Transverse colon (tissue), 4 donors: Measurements from ENCODE around the gene KCTD20. TPM values are rescaled to one million over a fixed set of nuclear protein-coding genes. Genes with fewer than 3 reads are reported as not detected.

Source experiments
- DNase-seq: peaks from one replicate; pipeline ENCODE4 v3.0.0-alpha.2; 2019
- H3K27ac ChIP-seq, 4 donors: fragments of 200-600 bp; sonication (generic); 2 replicates each; pipeline ENCODE4 v1.5.1; 2016 to 2018; ENCODE audit warnings: inconsistent platforms in 4 of 4
- H3K27me3 ChIP-seq: fragments of 200-600 bp; sonication (generic); 2 replicates; pipeline ENCODE4 v1.5.1; 2017; ENCODE audit warnings: inconsistent platforms
- H3K36me3 ChIP-seq, 4 donors: fragments of 200-600 bp; sonication (generic); 2 replicates each; pipeline ENCODE4 v1.5.1; 2017 to 2019; ENCODE audit warnings: inconsistent platforms in 4 of 4
- H3K4me1 ChIP-seq, 4 donors: fragments of 200-600 bp; sonication (generic); 2 replicates each; pipeline ENCODE4 v1.5.1; 2017 to 2020; ENCODE audit warnings: inconsistent platforms in 4 of 4
- H3K4me3 ChIP-seq, 4 donors: fragments of 200-600 bp; sonication (generic); 1 replicate in 1 of 4; 2 replicates in 3 of 4; pipeline versions ENCODE4 v1.5.1 to v1.6.1; 2017 to 2019; ENCODE audit warnings: inconsistent platforms in 4 of 4
- H3K9me3 ChIP-seq, 2 donors: fragments of 200-600 bp; sonication (generic); 2 replicates each; pipeline ENCODE4 v1.5.1; 2017 to 2019; ENCODE audit warnings: inconsistent platforms in 2 of 2
- EP300 ChIP-seq: sonication (generic); formaldehyde crosslinking; IDR thresholded peaks from one replicate; pipeline ENCODE4 v1.6.1; 2017; ENCODE audit warnings: antibody characterized with exemption, low read depth
- POLR2A ChIP-seq: fragments of 450-650 bp; IDR thresholded peaks from one replicate; pipeline ENCODE4 v1.6.1; 2016; ENCODE audit warnings: antibody characterized with exemption, mild to moderate bottlenecking, moderate library complexity
- POLR2AphosphoS5 ChIP-seq, 3 donors: sonication (generic); formaldehyde crosslinking; IDR thresholded peaks; one replicate each; pipeline ENCODE4 v1.6.1; 2016; ENCODE audit warnings: antibody characterized with exemption in 3 of 3
- WGBS, 2 donors: methylation state at CpG; one replicate each; pipeline ENCODE4 v1.1.5; 2018; ENCODE audit warnings: low coverage in 1 of 2; 5-methylcytosine and 5-hydroxymethylcytosine counted together
- in situ Hi-C, 4 donors: fragments of 200-750 bp; cut with MboI; loops; one replicate each; pipeline versions ENCODE4 v1.15.0 to v1.15.1; 2017; ENCODE audit warnings: low sequenced_read_pairs in 3 of 4, low pct_ligation_motif_present in 1 of 4, low pct_unique_long_range_greater_than_20kb in 1 of 4
- intact Hi-C: fragments of 100-400 bp; cut with DNase I; formaldehyde crosslinking; loops from one replicate; pipeline ENCODE4 v1.15.1; 2023; ENCODE audit warnings: low total_unique reads
- total RNA-seq, 4 donors: library from RNA; depleted of rRNA; stranded (reverse); fragments of >200 nt; gene quantifications; one replicate each; pipeline ENCODE4 v1.1.0, GENCODE V29; 2016
- TF ChIP-seq, protein P1 (sequence below), 5 experiments: fragments of 200-600 bp in 3 of 5; fragments of 450-650 bp in 2 of 5; sonication (generic) in 3 of 5; IDR thresholded peaks; 1 replicate in 2 of 5; 2 replicates in 3 of 5; pipeline ENCODE4 v1.5.1; 2016 to 2017; ENCODE audit warnings: antibody characterized with exemption in 5 of 5, inconsistent platforms in 3 of 5, mild to moderate bottlenecking in 2 of 5, moderate library complexity in 1 of 5

Gene KCTD20
- total RNA-seq, 4 donors from 2014 or later: 23.2 to 61.9 (median 29.9) TPM

DNA sequence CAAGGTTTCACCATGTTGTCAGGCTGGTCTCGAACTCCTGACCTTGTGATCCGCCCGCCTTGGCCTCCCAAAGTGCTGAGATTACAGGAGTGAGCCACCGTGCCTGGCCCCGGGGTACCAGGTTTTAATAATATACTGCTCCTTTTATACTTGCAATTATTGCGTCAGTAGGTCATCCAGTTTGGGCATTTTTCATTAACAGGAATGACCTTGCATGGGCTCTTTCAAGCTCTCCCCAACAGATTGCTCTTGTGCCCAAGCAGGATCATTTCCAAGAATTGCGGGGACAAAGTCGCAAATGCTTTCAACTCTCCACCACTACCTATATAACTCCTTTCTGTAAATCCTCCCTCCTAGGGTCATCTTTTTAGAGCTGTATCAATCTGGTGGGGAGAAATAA is 80.7 kb downstream of the KCTD20 start:
- in situ Hi-C loops: no loop called here
- H3K27ac ChIP-seq: no peak overlapping the region
- 96 to 100% methylated on average over 4 to 8 of the region's 8 CpGs for WGBS, 2 donors
- no peaks in the 10 kb centered on the region for H3K27me3 ChIP-seq
- DNase-seq: no peak
- intact Hi-C loops: no loop called here
- H3K4me3 ChIP-seq: no peak overlapping the region
- TF ChIP-seq, protein P1, sequence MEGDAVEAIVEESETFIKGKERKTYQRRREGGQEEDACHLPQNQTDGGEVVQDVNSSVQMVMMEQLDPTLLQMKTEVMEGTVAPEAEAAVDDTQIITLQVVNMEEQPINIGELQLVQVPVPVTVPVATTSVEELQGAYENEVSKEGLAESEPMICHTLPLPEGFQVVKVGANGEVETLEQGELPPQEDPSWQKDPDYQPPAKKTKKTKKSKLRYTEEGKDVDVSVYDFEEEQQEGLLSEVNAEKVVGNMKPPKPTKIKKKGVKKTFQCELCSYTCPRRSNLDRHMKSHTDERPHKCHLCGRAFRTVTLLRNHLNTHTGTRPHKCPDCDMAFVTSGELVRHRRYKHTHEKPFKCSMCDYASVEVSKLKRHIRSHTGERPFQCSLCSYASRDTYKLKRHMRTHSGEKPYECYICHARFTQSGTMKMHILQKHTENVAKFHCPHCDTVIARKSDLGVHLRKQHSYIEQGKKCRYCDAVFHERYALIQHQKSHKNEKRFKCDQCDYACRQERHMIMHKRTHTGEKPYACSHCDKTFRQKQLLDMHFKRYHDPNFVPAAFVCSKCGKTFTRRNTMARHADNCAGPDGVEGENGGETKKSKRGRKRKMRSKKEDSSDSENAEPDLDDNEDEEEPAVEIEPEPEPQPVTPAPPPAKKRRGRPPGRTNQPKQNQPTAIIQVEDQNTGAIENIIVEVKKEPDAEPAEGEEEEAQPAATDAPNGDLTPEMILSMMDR (IDR thresholded peaks at IDR 0.05): no peak
- TF ChIP-seq POLR2A (no peak), POLR2AphosphoS5 (IDR thresholded peaks at IDR 0.05) (no peak), EP300 (no peak)
- peaks cover 0 to 15% (median 7%) of the 10 kb centered on the region in 4 donors for H3K4me1 ChIP-seq
- H3K36me3 ChIP-seq: peaks cover 0 to 49% (median 23%) of the 10 kb centered on the region in 4 donors
- H3K9me3 ChIP-seq: no peaks in the 10 kb centered on the region

DNA sequence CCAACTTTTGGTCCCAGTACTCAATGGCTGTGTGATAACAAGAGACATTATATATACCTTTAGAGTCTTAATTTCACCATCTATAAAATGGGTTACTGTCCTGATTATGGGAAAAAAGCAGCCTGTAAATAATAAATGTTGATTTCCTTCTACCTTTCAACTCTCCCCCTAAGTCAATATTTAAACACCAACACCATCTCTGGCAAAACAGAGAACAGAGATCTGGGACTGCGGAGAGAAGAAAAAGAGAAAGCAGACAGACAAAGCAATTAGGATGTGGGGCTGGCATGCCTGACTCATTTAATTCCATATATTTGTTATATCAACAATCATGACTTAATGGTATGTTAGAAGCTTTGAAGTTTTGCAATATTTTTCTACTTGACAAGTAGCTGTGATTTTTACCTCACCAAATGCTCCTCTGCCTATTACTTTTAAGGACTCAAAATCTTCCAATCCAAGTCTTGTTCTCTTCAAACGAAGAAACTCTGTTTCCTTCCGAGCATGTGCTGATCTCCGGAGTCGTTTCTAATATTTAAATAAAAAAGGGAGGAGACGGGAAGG is 81.2 kb downstream of the KCTD20 start:
- Histone ChIP-seq H3K9me3 (no peaks in the 10 kb centered on the region), H3K4me3 (no peak overlapping the region), H3K27me3 (no peaks in the 10 kb centered on the region), H3K27ac (no peak overlapping the region), H3K36me3 (peaks cover 0 to 49% (median 23%) of the 10 kb centered on the region in 4 donors), H3K4me1 (peaks cover 0 to 15% (median 7%) of the 10 kb centered on the region in 4 donors)
- intact Hi-C loops: no loop called here
- no peak for DNase-seq
- TF ChIP-seq, protein P1 (IDR thresholded peaks at IDR 0.05): no peak
- TF ChIP-seq EP300: no peak
- no peak for TF ChIP-seq POLR2AphosphoS5 (IDR thresholded peaks at IDR 0.05)
- TF ChIP-seq POLR2A: no peak
- 73% methylated on average over 6 of the region's 6 CpGs for WGBS, 2 donors
- in situ Hi-C loops: no loop called here

DNA sequence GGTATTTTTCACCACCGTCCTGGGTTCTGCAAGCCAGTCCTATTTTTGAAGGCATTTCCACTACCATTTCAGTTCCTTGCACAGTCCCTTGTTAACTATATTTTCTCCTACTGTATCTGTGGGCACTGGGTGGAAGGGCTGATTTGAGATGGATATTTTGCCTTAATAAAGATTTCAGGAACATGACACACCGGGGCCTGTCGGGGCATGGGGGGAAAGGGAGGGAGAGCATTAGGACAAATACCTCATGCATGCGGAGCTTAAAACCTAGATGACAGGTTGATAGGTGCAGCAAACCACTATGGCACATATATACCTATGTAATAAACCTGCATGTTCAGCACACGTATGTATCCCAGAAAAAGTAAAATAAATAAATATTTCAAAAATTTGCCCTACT is 82.1 kb downstream of the KCTD20 start:
- 96 to 100% methylated on average over 1 to 5 of the region's 5 CpGs for WGBS, 2 donors
- H3K4me1 ChIP-seq: peaks cover 0 to 15% (median 7%) of the 10 kb centered on the region in 4 donors
- no peak overlapping the region for H3K27ac ChIP-seq
- H3K4me3 ChIP-seq: no peak overlapping the region
- in situ Hi-C loops (no loop called here), intact Hi-C loops (no loop called here)
- peaks cover 0 to 52% (median 20%) of the 10 kb centered on the region in 4 donors for H3K36me3 ChIP-seq
- H3K27me3 ChIP-seq: no peaks in the 10 kb centered on the region
- no peak for DNase-seq
- TF ChIP-seq, protein P1 (IDR thresholded peaks at IDR 0.05): no peak
- no peak for TF ChIP-seq POLR2AphosphoS5 (IDR thresholded peaks at IDR 0.05)
- no peak for TF ChIP-seq EP300
- no peak for TF ChIP-seq POLR2A
- no peaks in the 10 kb centered on the region for H3K9me3 ChIP-seq

DNA sequence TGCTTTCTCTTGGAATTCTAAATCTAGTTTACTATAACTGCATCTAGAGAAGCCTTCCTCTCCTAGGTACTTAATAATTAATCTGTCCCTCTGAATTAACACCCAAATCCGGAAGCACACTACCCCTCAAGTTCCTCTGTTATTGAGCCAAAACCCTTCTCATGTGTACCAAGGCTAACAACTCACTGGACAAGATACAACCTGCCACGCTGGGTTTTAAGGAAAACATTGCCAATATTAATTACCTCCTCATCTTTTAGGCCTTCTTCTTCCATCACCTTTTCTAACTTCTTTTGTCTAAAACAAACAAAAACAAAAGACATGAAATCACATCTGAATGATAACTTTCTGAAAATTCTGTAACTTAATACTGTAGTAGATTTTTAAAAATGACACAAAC is 82.5 kb downstream of the KCTD20 start:
- Histone ChIP-seq H3K4me1 (peaks cover 0 to 15% (median 7%) of the 10 kb centered on the region in 4 donors), H3K36me3 (peaks cover 0 to 49% (median 17%) of the 10 kb centered on the region in 4 donors), H3K27me3 (no peaks in the 10 kb centered on the region), H3K27ac (no peak overlapping the region), H3K4me3 (no peak overlapping the region), H3K9me3 (no peaks in the 10 kb centered on the region)
- 66 to 100% methylated on average over 2 of the region's 2 CpGs for WGBS, 2 donors
- intact Hi-C loops: no loop called here
- in situ Hi-C loops: no loop called here
- no peak for TF ChIP-seq POLR2A
- TF ChIP-seq, protein P1 (IDR thresholded peaks at IDR 0.05): no peak
- TF ChIP-seq POLR2AphosphoS5 (IDR thresholded peaks at IDR 0.05): no peak
- no peak for TF ChIP-seq EP300
- no peak for DNase-seq
